Omental fat pad (tissue), 4 donors: ENCODE measurements around the gene RPS4Y2. TPM values are rescaled to one million over a fixed set of nuclear protein-coding genes. Genes with fewer than 3 reads are reported as not detected.

Experiments
- ATAC-seq: fragments of 150-250 bp; one replicate; pipeline ENCODE4 v1.9.1; 2016; ENCODE audit warnings: mild to moderate bottlenecking, moderate library complexity; ENCODE audit not compliant: low FRiP score
- DNase-seq: peaks from one replicate; pipeline ENCODE4 v3.0.0-alpha.2; 2019; ENCODE audit warnings: low spot score
- total RNA-seq, 4 donors: library from RNA; depleted of rRNA; stranded (reverse); fragments of >200 nt; gene quantifications; one replicate each; pipeline ENCODE4 v1.1.0, GENCODE V29; 2016
- TF ChIP-seq, protein P1 (sequence below), 3 donors: fragments of 450-650 bp; IDR thresholded peaks; one replicate each; pipeline ENCODE4 v1.5.1; 2016 to 2017; ENCODE audit warnings: antibody characterized with exemption in 3 of 3, mild to moderate bottlenecking in 3 of 3, moderate library complexity in 2 of 3

RPS4Y2 gene
- total RNA-seq, 4 donors from 2014 or later, result not detected

DNA sequence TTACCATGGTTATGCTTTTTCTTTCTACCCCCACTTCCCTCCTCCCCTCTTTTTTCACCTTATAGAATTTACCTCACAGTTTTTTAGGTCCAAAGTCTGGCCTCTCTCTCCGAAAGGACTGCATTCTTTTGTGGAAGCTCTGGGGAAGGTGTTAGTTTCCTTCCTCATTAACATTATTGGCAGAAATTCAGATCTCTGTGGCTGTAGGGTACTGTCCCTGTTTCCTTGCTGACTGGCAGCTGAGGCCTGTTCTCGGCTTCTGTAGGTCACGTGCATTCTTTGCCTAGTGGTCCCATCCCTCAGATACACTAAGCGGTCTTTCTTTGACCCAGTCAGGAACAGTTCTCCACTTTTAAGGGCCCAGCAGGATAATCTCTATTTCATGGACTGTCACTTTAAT lies 25.5 kb downstream of the RPS4Y2 start:
- ATAC-seq (no peak), DNase-seq (no peak)
- TF ChIP-seq, protein P1, sequence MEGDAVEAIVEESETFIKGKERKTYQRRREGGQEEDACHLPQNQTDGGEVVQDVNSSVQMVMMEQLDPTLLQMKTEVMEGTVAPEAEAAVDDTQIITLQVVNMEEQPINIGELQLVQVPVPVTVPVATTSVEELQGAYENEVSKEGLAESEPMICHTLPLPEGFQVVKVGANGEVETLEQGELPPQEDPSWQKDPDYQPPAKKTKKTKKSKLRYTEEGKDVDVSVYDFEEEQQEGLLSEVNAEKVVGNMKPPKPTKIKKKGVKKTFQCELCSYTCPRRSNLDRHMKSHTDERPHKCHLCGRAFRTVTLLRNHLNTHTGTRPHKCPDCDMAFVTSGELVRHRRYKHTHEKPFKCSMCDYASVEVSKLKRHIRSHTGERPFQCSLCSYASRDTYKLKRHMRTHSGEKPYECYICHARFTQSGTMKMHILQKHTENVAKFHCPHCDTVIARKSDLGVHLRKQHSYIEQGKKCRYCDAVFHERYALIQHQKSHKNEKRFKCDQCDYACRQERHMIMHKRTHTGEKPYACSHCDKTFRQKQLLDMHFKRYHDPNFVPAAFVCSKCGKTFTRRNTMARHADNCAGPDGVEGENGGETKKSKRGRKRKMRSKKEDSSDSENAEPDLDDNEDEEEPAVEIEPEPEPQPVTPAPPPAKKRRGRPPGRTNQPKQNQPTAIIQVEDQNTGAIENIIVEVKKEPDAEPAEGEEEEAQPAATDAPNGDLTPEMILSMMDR (IDR thresholded peaks at IDR 0.05), result no peak

GRCh38 chrY:20784965-20785364 lies 29.1 kb downstream of the RPS4Y2 start:
- ATAC-seq (no peak), DNase-seq (no peak)
- TF ChIP-seq, protein P1 (IDR thresholded peaks at IDR 0.05), result no peak

DNA sequence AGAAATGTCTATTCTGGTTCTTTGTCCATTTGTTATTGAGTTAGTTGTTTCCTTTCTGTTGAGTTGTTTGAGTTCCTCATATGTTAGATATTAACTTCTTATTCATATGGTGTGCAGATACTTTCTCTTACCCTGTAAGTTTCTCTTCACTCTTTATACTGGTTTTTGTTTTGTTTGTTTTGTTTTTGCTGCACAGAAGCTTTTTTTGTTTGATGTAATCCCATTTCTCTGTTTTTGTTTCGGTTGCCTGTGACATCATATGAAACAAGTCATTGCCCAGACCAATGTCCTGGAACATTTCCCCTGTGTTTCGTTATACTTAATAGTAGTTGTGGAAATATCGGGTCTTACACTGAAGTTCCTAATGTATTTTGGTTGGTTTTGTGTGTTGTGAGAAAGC lies 31.2 kb downstream of the RPS4Y2 start:
- TF ChIP-seq, protein P1 (IDR thresholded peaks at IDR 0.05), result no peak
- DNase-seq, result no peak
- ATAC-seq, result no peak

- DNase-seq (no peak), ATAC-seq (no peak)
- TF ChIP-seq, protein P1 (IDR thresholded peaks at IDR 0.05), result no peak
Measured at GRCh38 chrY:20798351-20799049, 42.6 kb downstream of the RPS4Y2 start.

DNA sequence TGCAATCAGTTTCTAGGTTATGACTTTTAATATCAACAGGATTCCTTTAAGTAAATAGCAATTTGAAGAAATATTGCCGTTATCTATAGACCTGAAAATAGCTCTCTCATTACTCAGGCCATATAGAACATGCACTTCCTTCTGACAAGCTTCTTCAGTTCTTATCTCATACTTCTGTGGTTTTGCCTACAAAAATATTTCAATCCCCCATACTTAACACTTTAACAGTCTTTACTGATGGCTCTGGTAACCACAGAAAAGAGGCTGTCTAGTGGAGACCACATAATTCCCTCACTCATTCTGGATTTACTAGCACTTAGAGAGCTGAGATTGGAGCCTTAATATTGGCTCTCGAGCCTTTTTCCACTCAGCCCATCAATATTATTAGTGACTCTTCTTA lies 46.8 kb downstream of the RPS4Y2 start:
- ATAC-seq, result no peak
- TF ChIP-seq, protein P1 (IDR thresholded peaks at IDR 0.05), result no peak
- DNase-seq, result no peak

DNA sequence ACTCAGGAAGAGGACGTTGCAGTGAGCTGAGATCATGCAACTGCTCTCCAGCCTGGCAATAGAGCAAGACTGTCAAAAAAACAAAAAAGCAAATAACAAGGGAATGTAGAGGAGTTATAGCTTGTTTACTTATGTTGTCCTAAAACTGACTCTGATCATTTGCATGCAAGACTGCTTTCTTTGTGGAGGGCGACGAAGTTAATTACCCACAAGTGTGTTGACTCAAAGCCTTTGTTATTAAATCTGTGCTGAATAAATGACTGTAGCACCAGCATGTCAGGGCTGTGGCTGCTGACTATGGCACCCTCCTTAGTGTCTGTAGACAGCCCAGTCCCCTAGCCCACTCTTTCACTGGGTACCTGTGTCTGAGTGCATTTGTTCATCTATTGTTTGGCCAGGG lies 50.3 kb downstream of the RPS4Y2 start:
- no peak for ATAC-seq
- DNase-seq, result no peak
- TF ChIP-seq, protein P1 (IDR thresholded peaks at IDR 0.05), result no peak

DNA sequence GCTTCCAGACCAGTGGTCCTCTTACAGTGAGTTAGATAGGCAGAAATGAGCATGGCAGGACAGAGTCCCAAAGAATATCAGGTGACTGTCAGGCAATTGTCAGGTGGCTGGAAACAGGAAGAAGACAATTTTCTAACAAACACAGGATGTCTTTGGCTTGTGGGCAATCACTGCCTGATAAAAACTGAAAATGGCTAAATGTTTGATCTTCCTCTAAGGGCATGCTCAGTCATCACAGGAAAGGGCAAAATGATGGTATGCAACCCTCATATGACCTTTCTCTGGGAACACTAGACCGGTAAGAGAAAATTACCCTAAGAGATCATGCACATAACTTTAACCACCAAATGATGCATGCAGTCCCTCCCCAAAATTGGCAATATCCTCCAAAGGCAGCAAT lies 57.6 kb downstream of the RPS4Y2 start:
- TF ChIP-seq, protein P1 (IDR thresholded peaks at IDR 0.05), result no peak
- ATAC-seq, result no peak
- DNase-seq, result no peak
